Activated effector memory CD4-positive, alpha-beta T cell treated with Interleukin-2 at 50 U/mL for 16 hours (primary cell): Measurements from ENCODE around the gene CLIP4.

Experiments used
- DNase-seq: peaks from one replicate; pipeline ENCODE4 v3.0.0-alpha.2; 2020

Gene CLIP4

GRCh38 chr2:29223851-29224692 lies 108.9 kb downstream of the CLIP4 start:
- DNase-seq: no peak

- no peak for DNase-seq
Observed at GRCh38 chr2:29224693-29225551, 109.7 kb downstream of the CLIP4 start.

DNA sequence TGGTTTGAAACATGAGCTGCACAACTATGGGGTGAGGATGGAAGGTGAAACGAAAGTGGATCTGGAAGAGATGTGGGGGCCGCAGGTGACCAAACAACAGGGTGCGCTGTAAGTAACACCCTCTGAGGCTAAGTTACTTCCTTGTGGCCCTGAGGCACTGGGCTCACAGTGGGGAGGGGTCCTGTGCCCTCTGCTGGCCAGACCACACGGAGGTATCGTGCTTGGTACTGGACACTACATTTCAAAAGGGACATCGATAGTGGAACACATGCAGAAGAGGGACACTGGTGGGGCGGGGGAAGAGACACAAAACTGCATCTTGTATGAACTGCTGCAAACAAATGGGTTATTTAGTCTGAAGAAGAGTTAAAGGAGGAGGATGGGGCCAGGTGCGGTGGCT lies 110.6 kb downstream of the CLIP4 start:
- DNase-seq: no peak

GRCh38 chr2:29226375-29226774 lies 111.2 kb downstream of the CLIP4 start:
- DNase-seq: no peak

- no peak for DNase-seq
Observed at GRCh38 chr2:29226808-29227207, 111.6 kb downstream of the CLIP4 start.

DNA sequence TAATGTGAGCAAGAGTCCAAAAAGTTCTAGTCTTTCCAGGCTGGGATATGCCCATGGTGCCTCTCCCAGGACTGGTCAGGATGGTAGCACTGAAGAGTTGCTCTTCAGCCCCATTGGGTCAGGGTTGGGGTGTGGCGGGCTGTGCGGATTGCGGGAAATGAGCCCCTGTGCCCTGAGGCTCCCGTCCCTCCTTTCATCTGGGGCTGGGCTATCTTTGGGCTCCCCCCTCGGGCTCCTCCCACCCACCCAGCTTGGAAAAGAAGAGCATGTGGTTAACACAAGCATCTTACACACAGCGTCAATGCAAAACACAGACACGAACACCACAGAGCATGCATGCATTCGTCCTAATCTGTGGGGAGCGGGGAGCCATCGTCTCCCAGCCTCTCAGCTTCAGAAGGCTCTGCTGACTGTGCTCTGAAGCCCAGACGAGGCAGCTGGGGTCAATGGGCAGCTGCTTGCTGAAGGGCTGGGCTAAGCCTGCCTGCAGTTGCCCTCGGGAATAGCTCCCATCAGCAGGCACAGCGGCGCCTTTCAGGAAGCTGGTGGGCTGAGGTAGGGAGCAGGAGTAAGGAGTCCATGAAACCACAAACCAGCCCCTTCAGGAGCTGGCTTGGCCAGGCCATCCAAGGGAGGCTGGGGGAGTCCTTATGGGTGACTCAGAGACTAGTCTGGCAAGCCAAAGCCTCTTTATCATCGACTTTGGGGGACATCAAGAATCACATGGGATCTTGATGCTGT lies 112.9 kb downstream of the CLIP4 start:
- DNase-seq: no peak

- no peak for DNase-seq
Observed at GRCh38 chr2:29228947-29229346, 113.7 kb downstream of the CLIP4 start.

GRCh38 chr2:29229640-29230039 lies 114.4 kb downstream of the CLIP4 start:
- DNase-seq: no peak

GRCh38 chr2:29232041-29232440 lies 116.8 kb downstream of the CLIP4 start:
- DNase-seq: no peak

GRCh38 chr2:29233428-29233827 lies 118.2 kb downstream of the CLIP4 start:
- no peak for DNase-seq

GRCh38 chr2:29235411-29235810 lies 120.2 kb downstream of the CLIP4 start:
- DNase-seq: no peak

DNA sequence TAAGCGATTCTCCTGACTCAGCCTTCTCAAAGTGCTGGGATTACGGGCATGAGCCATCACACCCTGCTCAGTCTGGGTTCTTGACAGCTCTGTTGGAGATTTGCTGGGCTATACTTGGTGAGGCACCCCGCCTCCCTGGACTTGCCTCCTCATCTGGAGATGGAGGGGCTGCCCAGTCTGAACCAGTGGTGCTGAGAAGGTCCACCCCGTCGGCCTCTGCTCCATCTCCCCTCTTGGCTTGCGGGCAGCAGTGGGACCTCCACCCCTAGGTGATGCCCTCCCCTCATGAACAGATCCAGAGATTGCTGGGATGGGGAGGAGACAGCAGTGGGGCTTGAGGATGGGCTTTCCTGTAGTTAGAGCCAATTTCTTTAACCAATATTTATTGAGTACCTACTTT lies 120.9 kb downstream of the CLIP4 start:
- DNase-seq: no peak

GRCh38 chr2:29238497-29238896 lies 123.3 kb downstream of the CLIP4 start:
- DNase-seq: no peak
